HG03045 (cell line): Measurements from ENCODE around the gene RASSF1.

Experiments
- ATAC-seq: cut with Tn5 transposase; IDR thresholded peaks from one replicate; pipeline ENCODE4 v1.9.1; 2021; ENCODE audit warnings: mild to moderate bottlenecking, moderate library complexity; ENCODE audit not compliant: unreplicated experiment

The RASSF1 gene

DNA sequence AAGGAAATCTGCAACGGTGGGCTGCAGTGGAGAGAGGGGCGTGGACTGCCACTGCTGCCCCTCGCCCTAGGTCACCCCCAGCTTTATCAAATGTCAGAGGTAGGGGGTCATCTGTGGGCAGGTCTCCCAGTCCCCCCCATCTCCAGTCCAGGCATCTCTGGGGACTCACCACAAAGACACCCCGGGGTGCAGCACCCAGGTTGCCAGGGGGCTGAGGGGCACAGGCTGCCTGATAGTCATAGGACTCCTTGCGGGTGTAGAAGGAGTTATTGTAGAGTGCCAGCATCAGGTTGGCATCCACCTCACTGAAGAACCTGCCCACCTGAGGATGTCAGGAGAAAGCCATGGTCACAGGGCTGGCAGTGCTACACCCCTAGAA, 25.2 kb upstream of the RASSF1 start:
- ATAC-seq, result no peak

DNA sequence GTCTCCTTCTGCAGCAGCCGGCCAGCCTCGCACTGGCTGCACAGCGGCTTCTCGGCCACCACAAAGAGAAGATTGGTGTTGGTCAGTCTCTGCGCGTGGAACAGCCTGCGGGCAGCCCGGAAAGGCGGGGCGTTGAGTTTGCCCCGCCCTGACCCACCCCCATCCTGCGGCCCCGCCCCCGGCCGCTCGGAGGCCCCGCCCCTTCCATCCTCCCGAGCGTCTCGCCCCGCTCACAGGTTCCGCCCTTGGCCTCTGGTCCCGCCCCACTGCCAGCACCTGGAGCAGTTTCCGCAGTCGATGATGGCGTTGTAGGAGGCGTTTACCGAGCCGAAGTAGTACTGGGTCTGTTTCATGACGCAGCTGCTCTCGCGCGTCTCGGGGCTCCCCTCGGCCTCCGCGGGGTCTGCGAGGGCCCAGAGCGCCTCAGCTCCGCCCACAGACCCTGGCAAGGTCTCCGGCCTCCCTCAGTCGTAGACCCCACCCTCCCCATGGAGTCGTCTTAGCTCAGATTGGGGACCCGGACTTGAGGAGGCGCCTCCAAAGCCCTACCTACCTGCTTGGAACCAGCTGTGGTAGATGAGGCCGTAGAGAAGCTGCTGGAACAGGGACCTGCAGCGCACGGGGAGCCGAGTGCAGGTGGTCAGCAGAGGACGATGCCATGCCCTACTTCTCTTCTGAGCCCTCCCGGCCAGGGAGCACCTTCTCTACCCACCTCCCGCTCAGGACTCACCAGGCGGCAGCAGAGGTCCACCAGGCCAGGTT, 24.6 kb upstream of the RASSF1 start:
- peak; percentile 75 for ATAC-seq

DNA sequence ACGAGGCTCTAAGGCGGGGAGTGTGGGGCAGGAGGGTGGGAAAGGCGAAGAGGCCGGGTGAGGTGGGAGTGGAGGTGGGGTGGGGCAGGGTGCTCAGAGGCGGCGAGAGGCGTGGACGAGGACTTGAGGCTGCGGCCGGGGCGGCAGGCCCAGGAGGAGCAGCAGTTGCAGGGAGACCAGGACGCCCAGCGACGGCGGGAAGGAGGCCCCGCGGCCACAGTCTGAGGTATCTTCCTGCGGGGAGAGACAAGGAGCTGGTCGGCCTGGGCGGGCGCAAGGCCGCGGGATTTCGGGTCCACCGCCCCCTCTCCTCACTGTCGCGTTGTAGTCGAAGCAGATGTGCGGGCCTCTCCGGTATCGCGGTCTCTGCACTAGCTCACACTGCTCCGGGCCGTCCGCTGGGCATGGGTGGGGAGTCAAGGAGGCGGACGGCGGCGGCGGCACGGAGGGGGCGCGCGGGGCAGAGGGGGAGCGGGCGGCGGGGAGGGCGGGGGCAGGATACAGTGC, 24.0 kb upstream of the RASSF1 start:
- peak; percentile 9 for ATAC-seq

DNA sequence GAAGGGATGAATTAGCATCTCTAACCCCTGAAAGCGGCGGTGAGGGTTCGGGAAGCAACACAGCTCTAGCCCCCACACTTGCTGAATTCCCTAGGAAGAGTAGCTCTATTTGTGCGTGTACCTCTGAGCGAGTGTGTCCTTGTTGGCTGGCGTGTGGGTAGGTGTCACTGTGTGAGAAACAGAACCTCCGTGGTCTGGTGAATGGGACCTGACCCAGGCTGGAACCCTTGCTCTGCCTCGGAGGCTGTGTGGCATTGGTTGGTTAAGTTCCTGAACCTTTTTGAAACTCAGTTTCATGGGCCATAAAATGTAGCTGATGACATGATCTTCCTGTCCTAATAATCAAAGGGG, 19.1 kb upstream of the RASSF1 start:
- ATAC-seq, result peak; percentile 5

DNA sequence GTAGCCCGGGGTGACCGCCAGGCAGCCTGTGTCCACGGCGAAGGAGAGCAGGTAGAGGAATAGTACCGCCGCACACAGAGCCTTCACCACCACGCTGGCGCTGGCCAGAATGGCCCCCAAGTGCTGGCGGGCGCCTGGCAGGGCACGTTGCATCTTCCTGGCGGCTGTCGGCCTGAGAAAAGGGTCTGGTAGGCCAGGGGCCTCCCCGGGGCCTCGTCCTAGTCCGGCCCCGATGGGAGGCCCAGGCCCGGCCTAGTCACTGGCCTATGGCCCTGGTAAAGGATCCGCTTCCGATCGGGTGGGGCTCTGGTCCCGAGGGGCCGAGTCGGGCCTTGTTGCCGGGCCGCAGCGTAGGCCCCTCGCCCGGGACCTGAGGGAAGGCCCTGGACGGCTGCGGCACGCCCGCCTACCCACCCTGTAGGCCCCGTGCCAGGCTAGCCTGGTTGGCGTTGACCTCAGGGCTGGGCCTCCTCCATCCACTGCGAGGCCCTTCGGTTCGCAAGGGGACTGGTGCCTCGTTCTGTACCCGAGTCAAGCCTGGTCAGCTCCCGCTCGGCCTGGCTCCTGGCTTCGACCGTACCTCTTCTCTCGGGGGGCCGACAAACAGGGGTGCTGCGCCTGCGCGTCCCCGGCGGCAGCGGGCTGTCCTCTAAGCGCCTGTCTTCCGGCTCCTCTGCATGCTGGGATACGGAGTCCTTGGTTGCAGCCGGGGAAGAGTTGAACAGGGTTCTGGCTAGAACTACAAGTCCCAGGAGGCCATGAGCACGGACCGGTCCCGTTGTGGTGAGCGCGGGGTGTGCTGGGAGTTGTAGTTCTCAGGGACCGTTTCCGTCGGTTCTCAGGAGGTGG, 18.5 kb upstream of the RASSF1 start, which contains the start of gene TMEM115:
TSS of gene TMEM115 (minus strand) at position 611 of the 849 bp plus-strand sequence. CDS start at position 153, 458 bp downstream.
- ATAC-seq, result peak; percentile 99

DNA sequence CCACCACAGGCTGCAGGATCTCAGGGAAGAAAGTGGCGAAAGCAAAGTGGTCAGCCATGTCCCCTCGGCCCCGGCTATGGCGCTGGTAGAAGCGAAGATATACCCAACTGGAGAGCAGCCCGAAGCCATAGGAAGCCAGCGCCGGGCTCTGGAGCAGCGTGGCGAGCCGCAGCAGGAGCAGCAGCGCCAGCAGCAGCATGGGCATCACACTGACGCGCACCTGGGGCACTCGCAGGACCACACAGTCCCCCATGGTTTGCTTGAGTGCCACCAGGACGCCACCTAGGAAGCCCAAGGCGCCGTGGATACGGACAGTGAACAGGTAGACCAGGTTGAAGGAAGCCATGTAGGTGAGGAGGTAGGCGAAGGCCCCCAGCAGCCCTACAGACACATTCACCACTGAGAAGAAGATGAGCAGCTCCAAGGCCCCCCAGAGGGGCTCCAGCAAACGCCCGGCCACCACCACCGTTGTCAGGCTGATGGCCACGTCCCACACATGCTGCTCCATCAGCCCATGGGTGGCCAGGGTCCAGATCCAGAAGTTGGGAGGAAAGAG, 17.8 kb upstream of the RASSF1 start:
- ATAC-seq, result no peak

DNA sequence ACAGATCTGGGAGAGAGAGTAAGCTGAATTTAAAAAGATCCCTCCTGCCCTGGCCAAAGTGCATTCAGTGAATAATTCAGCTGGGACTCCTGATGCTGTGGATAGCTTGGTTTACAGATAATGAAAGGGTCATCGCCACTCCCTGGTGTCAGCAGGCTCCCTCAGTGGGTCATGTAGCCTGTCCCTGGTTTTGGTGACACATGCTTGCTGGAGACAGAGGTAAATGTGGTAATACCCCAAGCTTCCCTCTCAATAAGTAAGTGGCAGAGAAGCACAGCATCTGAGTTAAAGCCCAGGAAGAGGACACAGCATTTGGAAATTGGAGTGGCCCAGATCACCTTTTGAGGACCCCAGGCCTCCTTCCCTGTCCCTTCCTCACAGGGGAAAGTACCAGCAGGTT, 16.8 kb upstream of the RASSF1 start:
- ATAC-seq, result no peak

DNA sequence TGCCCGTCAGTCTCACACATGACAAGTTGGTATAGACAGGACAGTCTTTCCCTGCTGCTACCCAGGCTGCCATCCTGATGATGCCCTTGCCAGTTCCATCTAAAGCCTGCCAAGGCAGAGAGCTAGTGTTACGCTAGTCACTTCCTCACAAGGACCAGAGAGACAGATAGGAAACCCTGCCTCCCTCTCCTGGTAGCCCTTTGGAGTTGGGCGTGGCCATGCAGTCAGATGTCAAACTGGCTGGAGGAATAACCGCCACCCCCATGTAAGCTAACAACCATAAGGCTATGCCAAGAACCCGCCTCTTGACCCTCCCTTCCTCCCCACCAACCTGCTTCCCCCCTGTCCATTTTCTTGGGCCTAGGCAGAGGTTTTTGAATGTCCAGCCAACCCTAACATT, 15.9 kb upstream of the RASSF1 start:
- no peak for ATAC-seq

DNA sequence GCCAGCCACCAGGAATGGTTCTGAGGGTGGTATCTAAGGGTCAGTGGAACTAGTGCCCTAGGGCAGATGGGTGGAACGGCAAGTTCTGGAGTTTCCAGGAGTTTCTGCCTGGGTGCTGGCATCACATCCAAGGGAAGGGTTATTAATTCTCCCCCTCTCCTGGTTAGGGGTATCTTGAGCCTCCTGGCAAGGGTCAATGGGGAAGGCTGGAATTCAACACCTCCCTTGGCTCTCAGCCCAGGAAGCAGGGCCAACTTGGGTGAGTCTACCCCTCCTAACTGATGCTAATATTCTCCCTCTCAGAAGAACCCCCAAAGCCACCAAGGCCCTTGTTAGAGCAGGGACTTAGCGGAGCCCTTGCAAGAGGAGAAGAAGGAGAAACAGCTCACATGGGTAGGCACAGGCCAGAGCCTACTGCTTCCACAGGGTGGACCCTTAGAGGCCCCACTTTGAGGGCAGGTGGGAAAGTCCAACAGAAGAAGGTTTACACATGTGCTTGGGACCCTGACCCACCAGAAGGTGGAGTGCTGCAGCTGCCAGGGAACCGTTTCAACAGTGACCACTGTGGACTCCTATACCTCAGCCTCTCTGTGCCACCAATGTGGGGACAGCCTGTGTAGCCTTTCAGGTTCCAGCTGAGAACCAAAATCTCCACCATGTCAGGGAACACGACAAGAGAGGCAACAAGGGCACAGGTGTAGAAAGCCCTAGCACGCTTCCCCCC, 15.4 kb upstream of the RASSF1 start:
- ATAC-seq, result no peak

DNA sequence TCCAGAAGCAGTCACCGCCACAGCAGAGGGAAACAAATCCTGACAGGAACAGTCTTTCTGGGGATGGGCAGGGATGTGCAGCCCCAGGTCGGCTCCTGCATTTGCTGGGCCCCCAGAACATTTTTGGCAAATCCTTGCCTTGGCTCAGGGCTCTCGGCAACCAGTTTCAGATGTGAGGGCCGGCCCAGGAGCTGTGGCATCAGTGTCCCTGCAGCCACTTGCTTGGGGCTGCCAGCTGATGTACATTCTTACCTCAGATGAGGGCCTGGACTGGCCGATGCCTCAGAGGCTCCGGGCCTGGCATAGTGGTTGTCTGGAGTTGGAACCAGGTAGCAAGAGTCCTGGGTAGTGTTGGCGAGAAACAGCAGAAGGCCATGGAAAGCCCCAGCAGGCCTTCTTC, 14.2 kb upstream of the RASSF1 start:
- no peak for ATAC-seq

DNA sequence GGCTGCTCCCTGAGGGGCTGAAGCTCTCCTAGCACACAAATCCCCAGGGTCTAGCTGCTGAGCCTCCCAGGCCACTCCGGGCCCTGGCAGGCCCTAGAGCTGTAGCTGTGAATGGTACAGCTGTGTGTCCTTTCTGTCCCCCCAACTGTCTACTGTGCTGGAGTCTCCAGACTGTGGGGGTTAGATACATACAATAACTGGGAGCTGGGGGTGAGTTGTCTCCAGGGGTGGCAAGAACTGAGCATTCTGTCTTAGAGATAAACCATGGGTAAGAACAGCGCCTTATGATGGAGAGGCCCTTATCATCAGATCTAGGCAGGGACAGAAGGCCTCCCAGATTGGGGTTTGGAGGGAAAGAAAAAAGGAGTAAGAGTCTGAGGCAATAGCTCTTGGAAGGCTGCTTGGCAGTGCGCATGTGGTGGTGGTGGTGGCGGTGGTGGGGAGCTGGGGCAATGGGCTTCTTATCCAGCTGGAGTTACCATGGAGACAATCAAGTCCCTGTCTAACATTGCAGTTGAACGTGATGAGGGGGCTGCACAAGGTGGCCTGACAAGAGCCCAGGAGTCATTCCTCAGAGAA, 13.6 kb upstream of the RASSF1 start:
- ATAC-seq, result no peak

DNA sequence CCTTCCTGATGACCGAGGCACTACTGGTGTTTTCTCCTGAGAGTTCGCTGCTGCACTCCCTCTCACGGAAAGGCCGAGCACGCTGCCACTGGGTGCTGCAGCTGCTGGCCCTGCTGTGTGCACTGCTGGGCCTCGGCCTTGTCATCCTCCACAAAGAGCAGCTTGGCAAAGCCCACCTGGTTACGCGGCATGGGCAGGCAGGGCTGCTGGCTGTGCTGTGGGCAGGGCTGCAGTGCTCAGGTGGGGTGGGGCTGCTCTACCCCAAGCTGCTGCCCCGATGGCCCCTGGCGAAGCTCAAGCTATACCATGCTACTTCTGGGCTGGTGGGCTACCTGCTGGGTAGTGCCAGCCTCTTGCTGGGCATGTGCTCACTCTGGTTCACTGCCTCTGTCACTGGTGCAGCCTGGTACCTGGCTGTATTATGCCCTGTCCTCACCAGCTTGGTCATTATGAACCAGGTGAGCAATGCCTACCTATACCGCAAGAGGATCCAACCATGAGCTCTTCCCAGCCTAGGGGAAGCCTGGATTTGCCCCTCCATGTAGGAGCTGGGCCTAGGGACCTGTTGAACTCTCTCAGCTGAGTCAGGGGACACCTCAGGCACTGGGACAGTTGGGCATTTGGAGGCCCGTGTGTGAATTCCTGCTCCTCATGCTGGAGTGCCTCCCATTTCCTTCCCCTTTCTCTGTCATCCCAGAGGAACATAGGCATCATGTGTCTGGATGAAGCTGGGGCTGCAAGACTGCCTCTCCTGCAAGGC, 12.8 kb upstream of the RASSF1 start:
- no peak for ATAC-seq

DNA sequence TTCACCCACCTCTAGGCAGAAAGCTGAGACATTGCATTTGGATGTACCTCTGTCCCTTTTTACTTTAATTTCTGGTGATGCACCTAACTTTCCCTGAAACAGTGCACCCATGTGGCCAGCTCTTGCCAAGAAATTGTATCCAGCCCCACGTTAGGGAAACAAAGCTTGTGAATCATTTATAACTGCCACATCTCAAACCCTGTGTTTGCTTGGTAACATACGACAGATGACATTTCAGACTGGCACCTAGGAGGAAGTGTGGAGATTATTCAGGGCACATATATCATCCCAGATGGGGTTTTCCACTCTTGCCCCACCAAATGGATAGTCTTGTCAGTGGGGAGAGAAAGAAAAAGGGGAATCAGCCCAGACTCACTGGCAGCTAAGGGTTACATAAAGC, 12.1 kb upstream of the RASSF1 start:
- no peak for ATAC-seq

DNA sequence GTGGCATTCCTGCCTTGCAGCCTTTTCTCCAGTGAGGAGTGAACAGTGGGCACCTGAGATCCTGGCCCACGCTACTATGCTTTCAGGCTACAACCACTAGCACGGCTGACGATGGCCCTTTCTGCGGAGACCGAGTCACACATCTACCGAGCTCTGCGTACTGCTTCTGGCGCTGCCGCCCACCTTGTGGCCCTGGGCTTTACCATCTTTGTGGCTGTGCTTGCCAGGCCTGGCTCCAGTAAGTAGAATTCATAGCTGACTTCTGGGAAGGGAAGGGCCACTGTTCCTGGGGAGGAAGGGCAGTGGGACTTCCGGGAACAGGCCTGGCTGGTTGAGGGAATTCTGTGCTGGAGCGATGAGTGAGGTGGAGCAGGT, 10.7 kb upstream of the RASSF1 start:
- no peak for ATAC-seq

DNA sequence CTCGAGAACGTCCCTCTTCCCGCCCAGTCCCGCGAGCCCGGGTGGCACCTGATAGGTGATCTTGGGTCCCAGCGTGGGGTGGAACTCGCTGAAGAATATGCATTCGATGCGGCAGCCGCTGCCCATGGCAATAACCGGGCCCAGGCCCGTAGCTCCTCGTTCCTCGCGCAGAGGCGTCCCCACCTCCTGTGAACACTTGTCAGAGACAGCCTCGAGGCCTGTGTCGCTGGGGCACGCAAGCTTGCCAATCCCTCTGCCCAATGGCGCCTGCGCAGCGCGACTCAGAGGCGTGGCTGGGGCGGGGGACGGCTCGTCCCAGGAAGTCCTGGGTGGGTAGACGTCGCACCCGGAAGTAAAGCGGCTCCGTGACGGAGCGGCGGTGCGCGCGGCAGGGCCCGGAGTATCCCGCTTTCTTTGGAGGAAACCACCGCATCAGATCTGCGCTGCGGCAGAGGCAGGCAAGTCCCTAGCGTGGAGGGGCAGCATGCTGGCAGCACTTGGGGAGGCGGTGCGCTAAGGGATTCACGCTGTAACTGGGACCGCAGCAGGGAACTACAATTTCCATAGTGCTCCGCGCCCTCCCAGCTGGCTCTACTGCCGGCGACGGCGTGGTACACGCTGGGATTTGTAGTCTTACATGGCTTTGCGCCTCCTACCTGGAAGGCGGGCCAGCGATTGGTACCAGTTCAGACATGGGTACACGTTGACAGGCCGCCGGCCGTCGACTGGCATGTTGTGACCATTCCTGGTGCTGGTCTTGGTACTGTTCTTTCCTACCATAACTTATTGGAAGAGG, 10.1 kb upstream of the RASSF1 start, which contains the start of the genes CYB561D2 and NPRL2:
TSS of gene CYB561D2 (plus strand) at position 336 of the 796 bp plus-strand sequence. CDS start 572 bp downstream, outside the sequence.
TSS of gene NPRL2 (minus strand) at position 249 of the 796 bp plus-strand sequence. CDS start at position 126, 123 bp downstream.
- ATAC-seq, result peak; percentile 89

DNA sequence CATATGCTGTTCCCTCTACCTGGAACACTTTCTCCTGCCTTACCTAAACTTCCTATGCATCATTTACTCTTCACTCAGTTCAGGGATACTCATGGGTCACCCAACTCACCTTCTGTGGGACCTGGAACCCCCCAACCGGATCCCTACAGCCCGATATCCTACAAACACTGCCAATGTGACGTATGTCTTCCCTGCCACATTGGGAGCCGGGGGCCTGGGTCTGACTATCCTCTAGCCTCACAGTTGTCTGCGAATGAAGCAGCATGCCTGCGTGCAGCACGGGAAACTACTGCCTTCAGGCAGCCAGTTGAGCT, 9.5 kb upstream of the RASSF1 start:
- no peak for ATAC-seq

DNA sequence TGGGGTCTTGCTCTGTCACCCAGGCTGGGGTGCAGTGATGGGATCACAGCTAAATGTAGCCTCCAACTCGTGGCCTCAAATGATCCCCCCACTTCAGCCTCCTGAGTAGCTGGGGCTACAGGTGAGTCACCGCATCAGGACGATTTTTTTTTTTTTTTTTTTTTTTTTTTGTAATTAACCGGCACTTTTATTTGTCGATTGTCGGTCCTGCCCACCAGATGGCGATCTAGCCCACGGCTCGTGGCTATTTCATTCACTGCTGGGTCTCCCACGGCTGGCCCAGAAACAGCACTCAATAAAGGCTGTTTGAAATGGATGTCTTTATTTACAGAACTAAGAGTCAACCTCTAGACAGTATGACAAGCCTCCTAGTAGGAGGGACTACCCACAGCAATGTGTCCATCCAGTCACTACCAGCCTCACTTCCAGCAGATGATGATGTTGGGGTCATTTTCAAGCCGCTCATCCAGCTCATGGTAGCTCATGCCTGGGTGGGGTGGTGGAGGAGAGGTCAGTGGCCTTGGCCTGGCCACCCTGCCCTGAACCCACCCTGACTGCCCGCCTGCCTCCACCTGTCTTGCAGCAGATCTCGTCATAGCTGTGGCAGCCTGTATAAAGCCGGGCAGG, 6.7 kb upstream of the RASSF1 start:
- no peak for ATAC-seq

DNA sequence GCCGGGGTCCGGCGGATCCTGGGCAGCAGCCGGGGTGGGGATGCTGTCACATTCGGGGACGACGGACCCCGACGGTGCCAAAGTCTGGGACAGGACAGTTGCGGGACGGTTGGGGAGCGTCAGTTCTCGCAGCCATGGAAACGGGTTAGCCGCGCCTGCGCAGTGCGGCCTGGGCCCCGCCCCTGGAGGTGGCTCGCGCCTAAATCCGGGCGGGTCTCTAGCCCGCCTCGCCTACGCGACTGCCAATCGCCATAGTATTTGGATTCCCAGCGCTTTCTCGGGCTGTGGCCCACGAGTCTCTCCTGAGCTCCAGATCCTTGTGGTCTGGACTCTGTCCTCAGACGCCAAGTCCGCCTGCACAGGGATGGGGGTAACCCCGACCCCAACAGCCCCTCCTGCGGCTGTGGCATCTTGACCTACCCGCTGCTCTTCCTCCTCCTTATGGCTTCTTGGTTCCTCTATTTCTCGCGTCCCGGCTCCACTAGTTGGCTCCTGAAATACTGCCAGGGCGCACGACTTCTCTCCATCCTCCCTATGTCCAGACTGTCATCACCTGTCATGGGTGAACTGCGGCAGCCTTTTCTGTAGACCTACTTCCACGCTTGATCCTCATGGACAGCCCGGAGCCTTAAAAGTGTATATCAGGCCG, 5.1 kb upstream of the RASSF1 start, which contains the start of gene ZMYND10:
TSS of gene ZMYND10 (minus strand) at position 147 of the 649 bp plus-strand sequence. CDS start 153 bp downstream, outside the sequence.
- ATAC-seq, result no peak
